HG03520 (cell line): Measurements from ENCODE around the gene PDZK1IP1.
"Not testable (repeated sequence)": the region's sequence is repeated elsewhere in the genome, so short reads cannot be mapped to it uniquely, and the experiment has no call there.

Experiments used
- ATAC-seq: cut with Tn5 transposase; IDR thresholded peaks from one replicate; pipeline ENCODE4 v1.9.1; 2021; ENCODE audit warnings: mild to moderate bottlenecking, moderate library complexity; ENCODE audit not compliant: unreplicated experiment

Gene PDZK1IP1

DNA sequence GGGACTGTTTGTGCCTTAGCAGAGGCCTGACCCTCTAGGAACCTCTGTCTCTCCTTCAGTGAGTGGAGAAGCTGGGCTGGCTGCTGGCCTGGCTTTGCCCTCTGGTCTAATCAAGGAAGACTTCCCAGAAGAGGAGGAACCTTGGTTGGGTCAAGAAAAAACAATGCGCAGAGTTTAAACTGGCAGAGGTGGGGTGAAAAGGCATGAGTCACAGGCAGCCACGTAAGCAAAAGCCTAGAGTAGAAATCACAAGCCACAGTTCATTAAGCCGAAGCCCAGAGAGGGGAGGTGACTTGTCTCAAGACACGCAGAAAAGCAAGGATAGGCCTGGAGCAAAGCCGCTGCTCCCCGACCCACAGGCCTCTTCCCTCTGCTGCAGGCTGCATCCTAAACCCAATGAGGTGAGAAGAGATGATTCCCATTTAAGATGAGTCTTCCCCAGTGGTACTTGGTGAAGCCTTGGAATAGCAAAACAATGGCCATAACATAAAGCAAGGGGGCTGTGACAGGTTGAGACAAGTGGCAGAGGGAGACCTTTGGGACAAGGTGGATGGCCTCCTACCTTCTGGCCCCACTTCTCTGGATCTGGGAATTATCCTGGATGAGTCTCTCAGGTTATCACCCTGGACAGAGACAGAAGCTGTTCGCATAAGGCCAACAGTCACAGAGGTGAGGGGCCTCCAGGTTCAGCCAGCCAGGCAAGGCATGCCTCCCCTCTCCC, 7.7 kb downstream of the PDZK1IP1 start:
- ATAC-seq = no peak

GRCh38 chr1:47181095-47181954, 8.5 kb downstream of the PDZK1IP1 start:
- no peak for ATAC-seq

DNA sequence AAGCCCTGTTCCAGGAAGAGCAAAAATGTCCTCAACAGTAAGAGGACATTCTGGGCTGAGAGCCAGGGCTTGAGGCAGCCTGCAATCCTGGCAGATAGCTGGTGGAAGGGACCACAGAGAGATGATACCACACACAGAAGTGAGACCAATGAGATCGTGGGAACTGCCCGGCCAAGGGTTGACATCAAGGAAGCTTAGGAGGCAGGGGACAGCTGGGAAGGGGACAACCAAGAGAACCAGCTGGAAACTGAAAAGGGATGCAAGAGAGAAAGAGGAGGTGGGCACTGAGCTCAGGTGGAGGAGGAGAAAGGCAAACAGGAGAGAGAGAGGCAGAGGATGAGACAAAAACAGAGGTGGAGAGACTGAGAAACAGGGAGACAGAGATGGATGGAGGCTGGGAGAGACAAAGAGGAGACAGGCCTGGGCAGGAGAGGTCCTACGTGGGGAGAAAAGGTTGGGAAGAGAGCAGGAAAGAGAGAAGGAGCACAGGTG, 9.2 kb downstream of the PDZK1IP1 start:
- no peak for ATAC-seq

DNA sequence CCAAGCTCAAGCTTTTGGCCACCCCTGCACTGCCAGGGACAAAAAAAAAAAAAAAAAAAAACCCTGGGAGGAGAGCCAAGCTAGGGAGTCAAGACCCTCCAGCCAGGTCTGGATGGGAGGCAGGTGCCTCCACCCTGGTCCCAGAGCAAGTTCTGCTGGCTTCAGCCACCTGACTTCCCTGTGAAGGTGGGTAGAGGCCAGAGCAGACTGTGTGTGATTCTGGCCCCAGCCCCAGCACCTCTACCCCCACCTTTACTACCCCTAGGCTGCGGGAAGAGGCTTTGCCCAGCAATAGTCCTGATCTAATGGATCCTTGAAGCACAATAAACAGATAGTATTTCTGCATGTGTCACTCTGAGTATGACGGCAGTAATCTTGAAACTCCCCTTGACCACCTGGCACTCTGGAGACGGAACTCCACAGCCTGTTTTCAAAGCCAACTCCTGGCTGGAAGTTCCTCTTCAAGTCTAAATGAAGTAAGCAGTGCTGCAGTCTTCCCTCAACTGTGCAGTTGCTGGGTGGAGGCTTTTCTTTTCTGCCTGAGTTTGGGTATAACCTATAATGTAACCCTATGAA, 9.8 kb downstream of the PDZK1IP1 start:
- ATAC-seq = no peak

GRCh38 chr1:47179017-47179987, 10.5 kb downstream of the PDZK1IP1 start:
- peak; percentile 85 for ATAC-seq

- no peak for ATAC-seq
Measured at GRCh38 chr1:47178654-47179016, 11.2 kb downstream of the PDZK1IP1 start.

- ATAC-seq = no peak
Measured at GRCh38 chr1:47178020-47178419, 11.8 kb downstream of the PDZK1IP1 start.

GRCh38 chr1:47175227-47175934, 14.5 kb downstream of the PDZK1IP1 start:
- ATAC-seq = no peak

GRCh38 chr1:47174656-47175020, 15.2 kb downstream of the PDZK1IP1 start:
- ATAC-seq = no peak

- no peak for ATAC-seq
Measured at GRCh38 chr1:47172782-47173181, 17.1 kb downstream of the PDZK1IP1 start.

DNA sequence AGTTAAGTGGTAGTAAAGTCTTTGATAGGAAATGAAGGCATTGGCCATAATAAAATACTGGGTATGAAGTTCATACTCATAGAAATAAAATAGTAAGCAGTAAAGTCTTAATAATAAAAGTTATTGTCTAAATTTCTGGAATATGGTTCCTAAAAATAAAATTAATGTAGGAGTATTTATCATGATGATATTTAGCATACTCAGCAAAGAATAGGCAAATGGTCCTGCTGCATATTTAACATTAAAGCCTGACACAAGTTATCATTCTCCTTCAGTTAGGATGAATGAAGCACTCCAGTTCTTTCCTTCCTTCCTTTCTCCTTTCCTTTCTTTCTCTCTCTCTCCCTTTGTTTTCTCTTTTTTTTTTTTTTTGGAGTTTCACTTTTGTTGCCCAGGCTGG, 25.3 kb downstream of the PDZK1IP1 start:
- ATAC-seq = no peak

DNA sequence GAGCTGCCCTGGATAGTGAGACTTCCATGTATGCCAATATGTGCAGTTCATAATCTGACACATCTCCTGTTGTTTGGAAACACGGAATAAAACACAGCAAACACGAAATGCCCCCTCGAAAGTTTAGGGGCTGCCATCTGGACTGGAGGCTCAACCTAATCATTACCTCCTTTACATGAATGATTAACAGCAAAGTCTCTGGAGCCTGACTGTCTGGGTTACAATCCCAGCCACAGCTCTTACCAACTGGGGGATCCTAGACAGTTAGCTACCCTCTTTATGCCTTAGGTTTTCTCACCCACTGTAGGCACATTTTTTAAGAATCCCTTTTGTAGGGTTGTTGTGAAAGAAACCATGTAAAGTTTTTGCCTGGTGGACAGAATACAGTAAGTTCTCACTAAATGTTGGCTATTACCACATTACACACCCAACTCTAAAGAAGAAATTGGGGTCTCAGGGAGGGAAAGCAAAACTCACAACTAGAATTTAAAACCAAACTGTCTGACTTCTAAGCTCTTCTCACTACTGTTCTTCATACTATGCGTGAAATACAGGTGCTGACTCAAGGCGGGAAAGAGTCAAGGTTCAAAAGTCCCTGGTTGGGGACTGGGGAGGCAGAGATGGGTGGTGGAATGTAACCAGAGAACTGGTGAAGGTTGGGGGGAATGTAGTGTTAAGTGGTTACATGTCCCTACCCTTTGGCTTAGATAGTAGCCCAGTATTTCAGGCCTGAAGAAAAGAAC, 28.4 kb downstream of the PDZK1IP1 start:
- no peak for ATAC-seq

GRCh38 chr1:47160716-47161115, 29.1 kb downstream of the PDZK1IP1 start:
- ATAC-seq = no peak

- ATAC-seq = not testable (repeated sequence)
Measured at GRCh38 chr1:47157957-47158356, 31.9 kb downstream of the PDZK1IP1 start.

- ATAC-seq = not testable (repeated sequence)
Measured at GRCh38 chr1:47156457-47156856, 33.4 kb downstream of the PDZK1IP1 start.

DNA sequence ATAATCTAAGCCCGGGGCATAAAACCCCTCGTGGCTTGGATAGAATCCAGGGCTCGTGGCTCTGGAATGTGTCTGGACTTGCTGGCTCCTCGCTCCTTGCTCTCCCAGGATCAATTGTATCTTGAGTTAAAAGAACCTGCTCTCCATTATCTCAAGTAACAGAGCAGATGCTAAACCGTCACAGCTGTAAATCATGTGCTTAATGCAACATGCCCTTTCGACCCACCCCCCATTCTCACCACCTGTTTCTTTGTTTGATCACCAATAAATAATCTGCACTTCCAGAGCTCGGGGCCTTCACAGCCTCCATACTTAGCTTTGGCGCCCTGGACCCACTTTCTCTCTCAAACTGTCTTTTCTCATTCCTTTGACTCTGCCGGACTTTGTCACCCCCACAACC, 40.7 kb downstream of the PDZK1IP1 start:
- ATAC-seq = not testable (repeated sequence)

DNA sequence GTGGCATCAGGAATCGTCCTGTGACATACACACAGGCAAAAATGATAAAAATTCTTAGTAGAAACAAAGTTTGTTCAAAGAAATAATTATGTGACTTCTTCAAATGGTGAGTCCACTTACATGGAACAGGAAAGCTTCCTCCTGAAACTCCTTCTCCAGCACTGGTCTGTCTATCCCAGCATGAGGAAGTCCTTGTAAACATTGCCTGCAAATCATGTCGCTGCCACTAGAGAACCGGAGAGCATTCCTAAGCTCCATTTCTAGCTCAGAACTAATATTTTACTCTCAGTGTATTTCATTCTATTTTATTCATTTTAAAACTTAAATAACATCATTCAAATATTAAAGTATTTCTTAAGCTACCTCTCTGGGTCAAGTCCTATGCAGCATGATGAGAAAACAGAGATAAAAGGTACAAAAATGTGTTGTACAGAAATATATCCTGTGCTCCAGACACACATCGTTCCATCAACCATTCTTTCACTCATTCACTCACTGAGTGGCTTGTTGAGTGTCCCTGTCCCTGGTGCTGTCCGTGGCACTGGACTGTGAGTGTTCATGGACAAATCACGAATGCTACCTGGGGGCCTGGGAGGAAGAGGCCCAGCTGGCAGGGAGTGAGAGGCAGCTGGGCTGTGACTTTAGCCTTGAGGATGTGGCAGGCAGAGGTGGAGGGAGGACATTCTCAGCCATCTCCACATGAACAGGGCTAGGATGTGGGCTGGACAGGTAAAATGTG, 42.6 kb downstream of the PDZK1IP1 start:
- no peak for ATAC-seq

- not testable (repeated sequence) for ATAC-seq
Measured at GRCh38 chr1:47146495-47146894, 43.3 kb downstream of the PDZK1IP1 start.

GRCh38 chr1:47143654-47144053, 46.2 kb downstream of the PDZK1IP1 start:
- ATAC-seq = not testable (repeated sequence)
